Measurements from ENCODE around the gene PRAME.

PRAME gene

DNA sequence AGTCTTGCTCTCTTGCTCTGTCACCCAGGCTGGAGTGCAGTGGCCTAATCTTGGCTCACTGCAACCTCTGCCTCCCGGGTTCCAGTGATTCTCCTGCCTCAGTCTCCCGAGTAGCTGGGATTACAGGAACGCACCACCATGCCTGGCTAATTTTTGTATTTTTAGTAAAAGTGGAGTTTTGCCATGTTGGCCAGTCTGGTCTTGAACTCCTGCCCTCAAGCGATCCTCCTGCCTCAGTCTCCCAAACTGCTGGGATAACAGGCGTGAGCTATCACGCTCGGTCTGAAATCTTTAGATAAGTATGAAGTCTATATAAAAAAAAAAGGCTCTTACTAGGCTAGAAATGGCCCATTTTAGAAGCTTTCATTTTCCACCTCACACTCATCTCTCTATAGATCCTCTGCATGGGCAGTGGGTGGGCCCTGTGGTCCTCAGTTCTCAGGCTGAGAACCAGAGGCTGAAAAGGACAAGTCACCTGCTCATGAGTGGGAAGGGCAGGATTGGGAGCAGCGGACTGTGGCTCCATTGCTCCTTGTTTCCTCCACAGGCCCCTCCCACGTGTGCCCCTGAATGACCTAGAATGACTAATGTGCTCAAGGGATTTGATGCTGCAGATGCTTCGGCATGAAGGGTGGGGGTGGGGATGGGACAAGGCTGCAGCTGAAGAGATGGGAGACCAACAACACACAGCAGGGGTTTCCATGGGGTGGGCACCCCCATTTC lies 19.8 kb upstream of the PRAME start:
- no peak for DNase-seq

DNA sequence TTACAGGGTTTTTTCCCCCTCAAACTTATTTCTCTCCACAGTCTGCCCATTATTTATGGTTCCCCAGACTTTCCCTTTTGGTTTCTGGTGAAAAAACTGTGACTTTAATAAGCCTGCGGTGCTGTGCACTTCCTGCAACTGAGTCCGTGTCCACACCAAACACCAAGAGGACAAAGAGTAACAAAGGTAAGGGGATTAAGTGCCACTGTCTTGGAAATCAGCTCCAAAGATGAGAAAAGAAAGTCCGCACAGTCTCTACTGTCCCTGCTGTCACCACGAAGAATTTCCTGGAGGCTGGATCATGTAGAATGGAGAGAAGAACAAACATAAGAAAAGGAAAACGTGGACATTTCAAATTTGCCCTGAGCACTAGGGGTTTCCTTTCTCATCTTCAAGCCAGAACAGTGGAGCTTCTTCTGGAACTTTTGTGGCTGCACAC lies 17.9 kb upstream of the PRAME start:
- DNase-seq, result no peak

DNA sequence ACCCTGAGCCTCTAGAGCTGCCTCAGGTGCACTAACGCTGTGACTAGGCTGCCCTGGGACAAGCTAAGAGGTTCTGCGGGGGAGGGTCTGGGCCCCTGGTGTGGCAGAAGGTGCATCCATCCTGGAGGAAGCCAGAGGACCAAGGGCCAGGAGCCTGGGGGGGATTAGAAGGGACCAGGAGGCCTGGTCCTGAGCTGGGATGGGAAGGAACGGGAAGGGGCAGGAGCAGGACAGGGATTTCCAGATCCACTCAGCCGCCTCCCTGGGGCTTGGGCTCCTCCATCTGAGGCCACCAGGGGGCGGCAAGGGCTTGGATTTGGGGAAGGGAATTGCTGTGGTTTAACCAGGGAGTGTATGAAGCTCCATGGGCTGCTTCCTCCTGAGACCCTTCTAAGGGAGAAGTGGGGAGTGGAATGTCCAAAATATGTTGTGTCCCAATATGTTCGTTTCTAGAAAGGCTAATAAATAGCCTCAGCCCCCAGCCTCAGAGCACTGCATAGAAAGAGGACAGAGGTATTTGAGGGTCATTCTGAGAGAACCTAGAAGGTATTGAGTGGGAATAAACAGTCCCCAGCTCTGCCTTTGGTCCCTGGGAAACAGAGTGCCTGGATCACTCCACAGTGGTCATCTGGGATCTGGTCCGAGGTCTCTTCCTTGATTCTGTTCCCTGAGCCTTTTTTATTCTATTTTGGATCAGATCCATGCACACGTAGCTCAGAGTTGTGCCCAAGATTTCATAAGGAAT lies 17.4 kb upstream of the PRAME start:
- DNase-seq, result peak; percentile 69

DNA sequence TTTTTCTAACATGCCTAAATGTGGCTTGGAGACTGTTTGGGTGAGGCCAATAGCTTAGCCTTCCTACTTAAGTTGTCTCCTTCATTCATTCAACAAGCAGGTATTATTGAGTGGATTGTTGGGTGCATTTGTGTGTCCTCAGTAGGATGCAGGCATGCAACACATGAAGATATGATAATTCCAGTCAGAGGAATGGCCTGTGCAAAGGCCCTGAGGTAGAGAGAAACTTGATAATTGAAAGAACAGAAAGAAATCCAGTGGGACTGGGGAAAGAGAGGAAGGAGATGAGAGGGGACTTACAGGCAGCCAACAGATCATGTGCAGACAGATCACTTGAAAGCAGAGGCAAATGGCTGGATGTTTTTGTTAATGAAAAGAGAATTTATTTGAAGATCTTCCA lies 15.3 kb upstream of the PRAME start:
- DNase-seq, result no peak

DNA sequence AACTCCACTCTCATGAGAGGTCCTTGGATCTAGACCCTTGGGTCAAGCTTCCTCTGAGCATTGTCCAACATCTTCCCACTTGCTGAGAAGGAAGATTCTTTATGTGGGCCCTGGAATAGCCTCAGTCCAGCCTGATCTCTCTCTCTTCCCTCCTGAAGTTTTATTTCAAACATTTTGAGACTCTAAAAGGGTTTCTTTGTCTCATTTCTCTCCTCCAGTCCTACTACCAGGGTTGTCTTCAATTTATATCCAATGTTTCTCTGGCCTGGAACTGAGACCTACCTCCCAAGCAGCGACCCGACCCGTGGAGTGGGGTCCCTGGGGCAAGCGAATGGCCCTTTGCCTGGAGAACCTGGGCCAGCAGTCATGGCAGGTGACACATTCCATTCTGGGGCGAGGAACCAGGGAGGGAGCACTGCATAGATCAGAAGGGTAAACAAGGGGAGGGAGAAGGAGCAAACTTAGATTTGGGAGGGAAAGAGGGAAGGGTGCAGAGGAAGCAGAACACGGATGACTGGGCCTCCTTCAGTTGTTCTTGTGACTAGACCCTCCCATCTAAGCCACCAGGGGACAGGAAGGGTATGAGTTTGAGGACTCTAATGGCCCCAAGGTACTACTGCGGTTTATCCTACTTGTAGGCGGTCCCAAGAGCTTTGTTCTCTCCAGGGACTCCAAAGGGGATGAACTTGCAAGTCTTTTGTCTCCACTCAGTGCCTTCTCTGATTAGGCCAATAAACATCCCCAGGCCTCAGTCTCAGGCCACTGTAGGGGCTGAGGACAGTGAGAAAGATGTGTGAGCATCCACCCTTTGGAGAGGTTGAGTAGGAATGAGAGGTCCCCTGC lies 14.2 kb upstream of the PRAME start:
- no peak for DNase-seq

DNA sequence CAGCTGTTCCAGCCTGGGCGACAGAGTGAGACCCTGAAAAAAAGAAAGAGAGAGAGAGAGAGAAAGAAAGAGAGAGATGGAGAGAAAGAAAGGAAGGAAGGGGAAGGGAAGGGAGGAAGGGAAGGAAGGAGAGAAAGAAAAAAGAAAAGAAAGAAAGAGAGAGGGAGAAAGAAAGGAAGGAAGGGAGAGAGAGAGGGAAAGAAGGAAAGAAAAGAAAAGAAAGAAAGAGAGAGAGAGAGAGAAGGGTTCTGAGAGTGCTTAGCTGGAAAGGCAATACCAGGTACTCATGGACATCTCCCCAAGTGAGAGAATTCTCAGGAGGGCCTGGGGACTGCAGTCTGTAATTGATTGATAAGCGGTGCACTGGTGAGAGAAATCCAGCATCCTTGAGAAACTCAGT lies 12.8 kb upstream of the PRAME start:
- DNase-seq, result no peak

DNA sequence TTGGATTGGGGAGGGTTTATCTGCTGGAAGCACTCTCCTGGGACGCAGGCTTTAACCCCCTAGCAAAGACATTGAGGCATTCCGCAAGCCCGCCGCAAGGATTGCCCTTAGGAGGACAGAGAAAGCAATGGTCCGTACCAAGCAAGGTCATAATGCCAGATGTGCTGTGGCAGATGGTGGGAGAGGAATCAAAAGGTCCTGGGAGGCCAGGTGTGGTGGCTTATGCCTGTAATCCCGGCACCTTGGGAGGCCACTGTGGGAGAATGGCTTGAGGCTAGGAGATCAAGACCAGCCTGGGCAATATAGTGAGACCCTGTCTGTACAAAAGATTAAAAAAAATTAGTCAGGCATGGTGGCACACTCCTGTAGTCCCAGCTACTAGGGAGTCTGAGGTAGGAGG lies 12.4 kb upstream of the PRAME start:
- DNase-seq, result no peak

DNA sequence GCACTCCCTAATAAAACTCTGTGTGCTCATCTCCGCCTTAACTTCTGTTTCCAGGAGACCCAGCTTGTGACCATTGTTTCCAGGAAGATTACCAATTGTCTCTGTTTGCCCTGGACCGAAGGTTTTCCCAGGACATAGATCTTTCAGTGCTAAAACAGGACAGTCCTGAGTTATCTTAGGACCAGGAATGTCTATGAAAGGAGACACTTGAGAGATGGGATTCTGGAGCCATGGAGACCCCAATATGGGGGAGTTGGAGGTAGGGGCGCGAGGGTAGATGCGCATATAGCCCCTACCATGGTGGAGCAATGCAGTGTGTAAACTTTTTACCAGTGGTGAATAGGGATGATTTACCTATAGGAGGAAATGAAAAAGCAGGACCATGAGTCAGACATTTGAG lies 10.2 kb upstream of the PRAME start:
- no peak for DNase-seq

DNA sequence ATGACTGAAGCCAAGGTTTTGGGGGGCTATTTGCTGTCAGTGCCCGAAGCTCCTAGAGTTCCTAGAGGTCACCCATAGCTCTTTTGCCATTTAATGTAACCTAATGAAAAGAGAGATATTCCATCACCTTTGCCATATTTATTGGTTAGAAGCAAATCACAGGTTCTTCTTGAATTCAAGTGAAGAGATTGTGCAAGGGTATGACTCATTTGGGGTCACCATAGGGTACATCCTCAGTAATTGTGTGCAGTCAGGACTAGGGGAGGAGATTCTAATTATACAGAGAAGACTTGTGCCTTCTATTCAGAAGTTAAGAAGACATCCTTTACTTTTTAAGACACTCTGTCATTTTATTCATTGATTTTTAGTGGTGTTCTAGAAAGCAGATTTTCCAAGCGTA lies 6.9 kb upstream of the PRAME start:
- no peak for DNase-seq

DNA sequence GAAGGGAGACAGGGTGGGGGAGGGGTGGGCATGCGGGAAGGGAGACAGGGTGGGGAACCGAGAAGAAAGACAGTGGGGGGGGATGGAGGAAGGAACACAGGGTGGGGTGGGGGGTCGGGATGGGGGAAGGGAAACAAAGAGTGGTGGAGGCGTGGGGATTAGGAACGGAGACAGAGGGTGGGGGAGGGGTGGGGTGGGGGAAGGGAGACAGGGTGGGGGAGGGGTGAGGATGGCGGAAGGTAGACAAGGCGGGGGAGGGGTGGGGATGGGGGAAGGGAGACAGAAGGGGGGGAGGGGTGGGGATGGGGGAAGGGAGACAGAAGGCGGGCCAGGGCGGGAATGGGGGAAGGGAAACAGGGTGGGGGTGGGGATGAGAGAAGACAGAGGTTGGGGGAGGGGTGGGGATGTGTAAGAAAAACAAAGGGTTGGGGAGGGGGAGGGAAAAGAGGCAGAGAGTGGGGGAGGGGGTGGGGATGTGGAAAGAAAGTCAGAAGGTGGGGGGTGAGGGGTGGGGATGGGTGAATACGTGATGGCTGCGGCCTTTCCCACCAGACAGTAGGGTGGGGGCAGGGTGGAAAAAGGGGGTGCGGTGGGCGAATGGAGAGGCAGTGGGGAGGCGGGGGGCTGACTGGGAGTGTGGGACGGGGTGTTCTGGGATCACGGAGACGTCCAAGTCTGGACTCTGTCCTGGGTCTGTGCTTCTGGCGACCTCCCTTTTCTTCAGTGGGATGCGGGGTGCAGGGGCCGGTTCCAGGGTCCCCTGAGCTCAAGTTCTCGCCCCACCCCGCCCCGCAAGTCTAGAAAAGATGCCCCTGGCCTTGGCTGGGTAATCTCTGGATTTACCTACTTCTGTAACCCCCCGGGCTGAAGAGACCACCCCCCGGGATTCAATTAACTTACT lies 744 bp downstream of the PRAME start:
- DNase-seq, result no peak

DNA sequence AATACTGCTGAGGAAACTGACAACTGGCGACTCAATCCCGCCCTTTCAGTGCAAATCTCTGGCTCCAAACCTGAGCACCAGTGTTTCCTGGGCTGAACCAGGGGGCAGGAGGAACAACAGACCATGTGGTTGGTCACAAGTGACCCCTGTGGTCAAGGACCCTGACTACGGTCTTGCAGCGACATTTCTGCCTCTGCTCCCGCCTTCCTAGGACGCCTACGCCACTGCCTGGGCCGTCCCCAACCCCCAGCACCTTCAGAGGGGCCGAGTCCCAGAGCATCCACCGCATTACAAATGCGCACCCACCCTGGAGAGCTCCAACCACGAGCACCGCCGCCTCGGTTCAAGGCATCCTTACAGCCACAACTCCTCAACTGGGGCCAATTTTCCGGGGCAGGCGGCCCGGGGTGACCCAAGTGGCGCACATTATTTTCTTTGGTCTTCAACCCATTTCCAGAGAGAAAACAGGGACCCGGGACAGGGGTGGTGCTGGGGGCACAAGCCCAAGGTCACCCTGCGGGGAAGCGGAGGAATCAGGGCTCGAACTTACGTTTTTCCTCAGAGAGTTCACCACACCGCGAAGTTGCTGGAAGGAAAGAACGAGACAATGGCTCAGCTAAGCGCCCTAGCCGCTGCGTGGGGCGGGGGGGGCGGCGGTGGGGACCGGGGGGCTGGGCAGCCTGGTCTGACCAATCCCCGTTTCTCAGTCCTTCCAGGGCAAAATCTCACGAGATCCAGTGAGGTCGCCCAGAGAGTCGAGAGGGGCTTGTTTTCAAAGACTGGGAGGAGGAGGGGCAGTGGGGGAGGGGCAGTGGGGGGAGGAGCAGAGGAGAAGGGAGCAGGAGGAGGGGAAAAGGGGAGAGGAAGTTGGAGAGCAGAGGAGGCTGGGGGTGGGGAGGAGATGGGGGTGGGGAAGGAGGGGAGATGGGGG lies 1.8 kb downstream of the PRAME start:
- DNase-seq, result no peak

DNA sequence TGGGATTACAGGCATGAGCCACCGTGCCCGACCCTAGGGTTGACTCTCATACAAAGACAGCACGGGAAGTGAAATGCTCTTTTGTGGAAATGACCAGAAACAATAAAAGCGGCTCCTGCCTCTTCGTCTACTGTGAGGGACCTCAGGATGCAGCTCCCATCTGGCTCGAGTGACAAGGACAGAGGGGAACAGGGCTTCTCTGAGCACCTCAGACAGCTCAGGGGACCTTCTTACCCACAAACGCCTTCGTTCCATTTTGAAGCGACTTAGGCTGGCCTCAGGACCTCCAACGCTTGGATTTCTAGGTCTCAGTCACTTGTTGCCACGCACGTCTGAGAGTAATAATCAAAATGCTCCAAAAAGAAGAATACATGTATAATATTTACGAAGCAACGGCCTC lies 2.5 kb downstream of the PRAME start:
- no peak for DNase-seq

DNA sequence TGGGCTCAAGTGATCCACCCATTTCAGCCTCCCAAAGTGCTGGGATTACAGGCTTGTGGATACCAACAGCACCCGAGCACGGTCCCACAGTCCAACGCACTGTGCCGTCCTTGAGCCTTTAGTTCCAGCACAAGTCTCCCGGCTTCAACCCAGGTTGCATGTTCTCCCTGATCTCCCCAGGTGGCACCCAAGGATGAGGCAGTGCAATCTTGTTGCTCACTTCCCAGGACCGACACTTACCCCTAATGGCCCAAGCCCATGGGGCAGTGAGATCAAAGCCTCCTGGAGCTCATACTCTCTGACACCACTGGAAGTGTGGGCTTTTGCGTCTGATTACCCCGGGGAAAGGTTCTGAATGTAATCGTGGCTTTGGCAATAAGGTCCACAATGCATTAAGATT lies 3.5 kb downstream of the PRAME start:
- DNase-seq, result no peak

DNA sequence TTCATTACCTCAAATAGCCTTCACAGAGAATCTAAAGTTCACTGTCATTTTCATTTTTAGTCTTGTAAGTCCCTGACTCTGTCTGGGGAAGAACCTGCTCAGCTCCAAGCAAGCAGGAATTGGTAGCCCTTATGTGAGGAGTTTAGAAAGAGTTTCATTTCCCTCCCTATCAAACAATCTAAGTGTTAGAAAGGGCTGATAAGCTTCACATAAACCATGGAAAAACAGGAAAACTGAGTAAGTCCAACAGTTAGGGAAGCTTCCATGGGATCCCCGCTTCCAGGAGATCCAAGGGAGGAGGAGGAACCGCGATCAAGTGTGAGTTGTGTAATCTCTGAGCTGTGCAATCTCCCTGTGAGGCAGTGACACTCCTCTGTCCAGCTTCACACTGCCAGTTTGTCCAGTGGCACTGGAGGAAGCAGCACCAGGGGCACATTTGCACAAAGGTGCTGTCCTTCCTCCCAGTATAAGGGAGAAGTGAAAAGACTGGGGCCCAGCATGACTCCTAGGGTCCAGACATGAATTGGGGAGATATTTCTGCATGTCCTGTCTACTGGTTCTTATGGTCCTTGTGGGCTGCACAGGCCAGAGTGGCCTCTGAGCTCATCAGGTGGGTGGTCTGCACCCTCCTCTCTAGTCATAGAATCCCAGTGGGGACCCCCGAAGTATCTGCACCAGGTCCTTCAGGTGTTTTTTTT lies 4.3 kb downstream of the PRAME start:
- no peak for DNase-seq

DNA sequence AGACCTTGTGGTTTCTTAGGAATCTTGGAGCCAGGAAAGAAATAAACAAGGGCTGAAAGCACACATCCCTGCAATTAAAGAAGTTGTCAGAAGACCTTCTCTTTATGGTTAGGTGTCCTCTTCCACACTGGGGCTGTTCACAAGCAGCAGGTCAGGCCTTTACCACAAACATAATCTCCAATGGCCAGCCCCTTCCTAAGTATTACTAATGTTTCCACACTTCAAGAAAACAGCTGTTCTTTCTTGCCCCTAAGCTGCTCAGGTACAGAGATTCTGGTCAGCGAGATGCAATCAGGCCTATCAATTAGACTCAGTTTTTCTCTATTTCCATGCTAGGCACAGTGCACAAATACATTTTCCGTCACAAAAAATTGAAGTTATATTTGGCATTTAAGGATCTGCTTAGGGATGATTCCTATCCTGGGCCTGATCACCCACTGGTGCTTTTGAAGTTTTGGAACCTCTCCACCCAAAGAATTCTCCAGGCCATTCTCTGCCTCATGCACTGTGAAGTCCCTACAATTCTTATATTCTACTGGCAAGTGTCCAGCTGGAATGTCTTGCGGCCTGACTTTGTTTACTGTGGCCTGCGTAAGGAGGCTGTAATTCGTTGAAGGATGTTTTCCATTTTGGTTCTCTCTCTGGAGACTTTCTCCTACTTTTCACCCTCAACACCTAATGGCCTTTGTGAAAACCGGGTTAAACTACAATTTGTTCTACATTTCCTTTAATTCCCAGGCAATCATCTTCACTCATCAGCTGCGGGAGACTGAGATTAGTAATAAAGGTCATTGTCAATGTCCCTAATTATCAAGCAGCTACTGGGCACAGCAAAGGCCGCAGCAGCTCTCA lies 5.1 kb downstream of the PRAME start:
- DNase-seq, result no peak

DNA sequence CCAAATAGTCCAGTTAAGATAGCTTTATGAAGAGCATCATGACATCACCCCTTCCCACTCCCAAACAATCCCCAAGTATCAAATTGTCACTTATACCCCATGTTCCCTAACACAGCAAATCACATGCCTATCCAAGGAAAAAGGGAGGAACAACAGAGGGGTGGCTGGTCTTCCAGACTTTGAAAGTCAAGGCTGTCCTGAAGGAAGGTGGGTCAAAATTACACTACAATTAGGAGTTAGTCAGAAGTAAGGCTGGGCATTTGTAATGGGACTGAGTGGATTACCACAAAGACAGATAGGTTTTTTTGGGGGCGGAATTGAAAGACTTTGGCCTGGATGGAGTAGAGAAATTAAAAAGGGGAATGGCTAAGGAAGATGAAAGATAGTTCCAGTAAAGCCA lies 5.9 kb downstream of the PRAME start:
- DNase-seq, result no peak

DNA sequence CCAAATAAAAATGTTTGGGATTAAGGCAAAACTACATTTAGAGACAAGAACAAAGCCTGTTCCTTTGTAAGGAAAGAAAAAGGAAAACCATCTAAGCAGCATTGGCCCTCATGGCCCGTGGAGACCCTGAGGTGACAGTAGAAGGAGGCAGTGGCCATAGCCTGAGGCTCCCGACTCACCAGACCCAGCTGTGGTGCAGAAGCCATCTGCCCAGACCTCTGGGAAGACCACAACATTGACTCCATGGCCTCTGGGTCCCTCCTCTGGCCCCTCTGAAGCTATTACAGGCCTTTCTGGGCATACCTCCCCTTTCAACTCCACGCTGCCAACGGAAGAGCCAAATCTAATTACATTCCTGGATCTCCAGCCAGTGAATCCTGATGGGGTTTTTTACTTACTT lies 6.4 kb downstream of the PRAME start:
- no peak for DNase-seq

DNA sequence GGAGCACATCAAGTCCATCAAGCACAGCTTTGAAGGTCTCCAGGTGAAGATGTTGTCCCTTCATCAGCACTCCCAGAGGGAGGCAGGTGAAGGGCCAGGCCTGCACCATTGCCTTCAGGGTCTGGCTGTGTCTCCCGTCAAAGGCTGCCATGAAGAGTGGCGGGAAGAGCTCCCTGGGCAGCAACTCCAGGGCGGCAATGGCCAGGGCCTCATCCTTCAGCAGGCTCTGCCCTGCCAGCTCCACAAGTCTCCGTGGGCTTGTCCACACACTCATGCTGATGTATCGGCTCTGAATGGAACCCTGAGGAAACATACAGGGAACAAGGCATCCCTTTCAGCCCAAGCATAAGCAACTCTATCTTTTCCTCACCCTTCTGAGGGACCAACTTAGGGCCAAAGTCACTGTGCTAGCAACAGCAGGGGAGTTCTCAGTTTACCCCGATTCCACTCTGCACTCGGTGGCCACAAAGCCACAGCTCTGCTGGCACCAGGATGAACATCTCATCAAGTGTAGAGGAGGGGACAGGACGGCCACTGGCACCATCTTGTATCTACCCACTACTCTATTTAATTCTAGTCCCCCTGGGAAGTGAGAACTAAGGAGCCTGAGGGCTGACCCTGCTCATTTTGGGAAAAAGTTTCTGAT lies 8.2 kb downstream of the PRAME start:
- DNase-seq, result no peak

DNA sequence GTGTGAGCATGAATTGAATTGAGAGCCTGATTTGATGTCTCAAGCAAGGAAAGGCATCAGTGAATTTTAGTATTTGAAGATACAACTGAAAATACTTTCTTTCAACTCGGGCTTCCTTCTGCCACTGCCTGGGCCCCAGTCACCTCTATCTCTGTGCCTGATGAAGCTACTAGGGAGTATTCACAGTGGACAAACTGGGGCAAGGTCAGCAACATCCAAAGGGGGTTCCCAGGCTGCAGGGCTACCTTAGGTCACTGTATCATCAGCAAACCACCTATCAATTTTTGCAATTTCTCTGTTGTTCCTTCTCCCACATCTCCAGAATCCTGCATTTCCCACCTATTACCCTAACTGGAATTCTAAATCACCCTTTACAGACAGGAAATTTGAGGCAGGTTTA lies 10.2 kb downstream of the PRAME start:
- DNase-seq, result no peak
